Measurements from ENCODE around the gene ZNF785.
"Not testable (repeated sequence)": the region's sequence is repeated elsewhere in the genome, so short reads cannot be mapped to it uniquely, and the experiment has no call there.

ZNF785 gene

DNA sequence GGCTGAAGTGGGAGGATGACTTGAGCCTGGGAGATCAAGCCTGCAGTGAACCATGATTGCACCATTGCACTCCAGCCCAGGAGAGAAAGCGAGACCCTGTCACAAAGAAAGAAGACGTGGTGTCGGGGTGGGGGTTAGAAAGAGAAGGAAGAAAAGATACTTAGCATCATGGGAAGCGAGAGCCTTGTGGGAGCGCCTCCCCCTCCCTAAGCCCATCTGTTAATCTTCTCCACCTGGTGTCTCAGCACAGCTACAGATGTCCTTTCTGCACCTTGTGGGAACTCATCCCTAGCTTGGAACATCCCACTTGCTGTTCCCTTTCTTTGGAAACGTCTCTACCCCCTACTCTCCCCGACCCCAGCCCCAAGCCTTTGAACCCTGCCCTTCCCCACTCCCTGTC is 20.0 kb downstream of the ZNF785 start:
- no peak for DNase-seq

DNA sequence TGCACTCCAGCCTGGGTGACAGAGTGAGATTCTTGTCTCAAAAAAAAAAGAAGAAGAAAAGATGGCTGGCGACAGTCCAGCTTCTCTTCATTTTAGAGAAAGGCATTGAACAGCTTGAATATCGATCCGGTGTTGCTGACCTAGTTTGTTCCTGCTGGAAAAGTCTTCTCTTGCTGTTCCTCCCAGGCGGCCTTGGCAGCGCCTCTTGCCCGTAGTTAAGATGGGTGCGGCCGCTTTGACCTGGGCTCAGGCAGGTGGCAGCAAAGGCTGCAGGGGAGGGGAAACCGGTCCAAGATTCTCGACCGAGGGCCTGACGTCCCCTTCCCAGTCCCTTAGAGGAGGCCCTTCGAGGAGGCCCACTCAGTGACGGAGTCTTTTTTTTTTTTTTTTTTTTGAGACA is 23.5 kb downstream of the ZNF785 start:
- DNase-seq = no peak

DNA sequence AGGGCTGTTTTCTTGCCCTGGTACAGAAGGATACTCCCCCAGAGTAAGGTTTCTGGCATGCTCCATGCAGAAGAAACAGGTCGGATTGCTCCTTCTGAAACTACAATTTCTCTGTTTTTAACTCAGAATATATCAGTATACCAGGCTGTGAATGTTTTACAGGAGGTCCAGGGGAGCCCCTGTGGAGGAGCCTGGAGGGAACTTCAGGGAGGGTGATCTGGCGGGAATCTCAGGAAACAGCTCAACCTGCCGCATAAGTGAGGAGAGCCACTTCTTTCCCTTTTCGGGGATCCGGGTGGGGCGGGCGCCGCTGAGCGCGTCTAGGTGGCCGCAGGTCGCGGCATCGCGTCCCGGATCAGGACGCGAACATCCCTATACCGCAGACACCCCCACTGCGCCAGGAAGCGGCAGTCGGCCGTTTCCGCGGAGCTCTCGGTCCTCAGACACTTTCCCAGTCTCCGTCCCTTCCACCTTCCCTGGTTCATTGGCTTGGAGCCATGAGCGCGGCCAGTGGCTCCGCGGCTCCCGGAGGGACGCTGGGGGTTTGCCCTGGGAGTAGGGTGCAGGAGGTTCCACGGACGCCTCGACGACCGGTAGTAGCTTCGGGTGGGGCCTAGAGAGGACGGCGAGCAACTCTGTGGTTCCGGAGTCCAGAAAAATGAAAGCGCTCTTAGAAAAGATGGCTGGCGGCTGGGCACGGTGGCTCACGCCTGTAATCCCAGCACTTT is 24.2 kb downstream of the ZNF785 start:
- no peak for DNase-seq

DNA sequence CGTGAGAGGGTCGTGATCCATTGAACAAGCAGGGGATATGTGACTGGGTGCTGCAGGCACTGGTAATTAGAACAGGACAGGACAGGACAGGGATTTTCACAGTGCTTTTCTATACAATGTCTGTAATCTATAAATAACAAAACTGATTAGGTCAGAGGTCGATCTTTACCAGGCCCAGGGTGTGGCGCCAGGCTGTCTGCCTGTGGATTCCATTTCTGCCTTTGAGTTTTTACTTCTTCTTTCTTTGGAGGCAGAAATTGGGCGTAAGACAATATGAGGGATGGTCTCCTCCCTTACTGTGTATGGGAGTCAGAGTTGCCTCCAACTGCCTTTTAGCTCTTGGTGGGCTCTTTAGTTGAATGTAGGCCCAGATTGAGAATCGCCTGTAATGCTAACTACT is 25.8 kb downstream of the ZNF785 start:
- DNase-seq = no peak

DNA sequence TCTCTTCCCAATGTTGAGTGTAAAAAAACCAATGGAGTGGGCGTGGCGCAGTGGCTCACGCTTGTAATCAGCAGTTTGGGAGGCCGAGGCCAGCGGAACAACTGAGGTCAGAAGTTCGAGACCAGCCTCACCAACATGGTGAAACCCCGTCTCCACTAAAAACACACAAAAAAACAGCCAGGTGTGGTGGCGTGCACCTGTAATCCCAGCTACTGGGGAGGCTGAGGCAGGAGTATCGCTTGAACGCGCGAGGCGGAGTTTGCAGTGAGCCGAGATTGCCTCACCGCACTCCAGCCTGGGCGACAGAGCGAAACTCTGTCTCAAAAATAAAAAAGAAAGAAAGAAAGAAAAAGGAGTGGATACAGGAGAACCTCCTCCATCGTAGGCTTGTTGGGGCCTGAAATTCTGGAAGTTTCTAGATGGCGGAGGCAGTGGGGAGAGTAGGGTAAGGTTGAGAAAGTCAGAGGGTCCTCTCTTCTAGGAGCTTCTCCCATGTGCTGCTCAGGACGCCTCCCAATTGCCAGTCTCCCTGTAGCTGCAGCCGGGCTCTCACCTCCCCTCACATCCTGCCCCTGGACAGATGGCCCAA is 26.6 kb downstream of the ZNF785 start:
- no peak for DNase-seq

DNA sequence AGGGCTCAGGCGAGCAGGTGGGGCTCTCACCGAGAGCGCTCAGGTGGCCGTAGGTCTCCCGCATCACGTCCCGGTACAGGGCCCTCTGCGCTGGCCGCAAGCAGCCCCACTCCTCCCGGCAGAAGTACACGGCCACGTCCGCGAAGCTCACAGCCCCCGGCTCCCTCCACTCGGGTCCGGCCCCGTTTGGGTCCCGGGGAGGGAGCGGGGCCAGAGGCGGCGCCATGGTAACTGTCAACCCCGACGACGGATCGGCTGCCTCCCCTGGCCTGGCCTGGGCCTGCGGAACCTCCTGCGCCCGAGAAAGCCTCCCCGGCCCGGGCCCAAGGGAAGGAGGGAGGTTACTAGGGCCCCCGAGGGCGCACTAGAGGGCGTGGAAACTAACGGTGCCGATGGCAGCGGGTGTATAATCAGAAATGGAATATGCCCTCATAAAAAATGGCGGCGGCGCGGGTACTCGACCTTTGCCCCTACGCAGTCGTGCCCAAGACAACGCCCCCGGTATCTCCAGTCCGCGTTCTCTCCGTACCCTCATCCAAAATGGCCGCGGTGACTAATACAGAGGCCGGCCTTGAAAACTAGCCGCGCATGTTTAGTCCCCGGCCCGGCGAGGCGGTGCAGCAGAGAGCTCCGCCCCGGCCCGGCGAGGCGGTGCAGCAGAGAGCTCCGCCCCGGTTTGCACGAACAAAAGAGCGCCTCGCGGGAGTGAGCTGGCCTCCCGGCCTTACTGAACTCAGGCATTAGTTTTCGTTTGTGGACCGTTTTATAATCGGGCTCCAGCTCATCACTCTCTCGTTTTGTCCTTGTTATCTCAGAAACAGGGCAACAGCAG is 27.3 kb downstream of the ZNF785 start, which contains the start of gene ZNF764:
TSS of gene ZNF764 (minus strand) at position 418 of the 832 bp plus-strand sequence. CDS start at position 226, 192 bp downstream.
- peak; percentile 97 for DNase-seq

DNA sequence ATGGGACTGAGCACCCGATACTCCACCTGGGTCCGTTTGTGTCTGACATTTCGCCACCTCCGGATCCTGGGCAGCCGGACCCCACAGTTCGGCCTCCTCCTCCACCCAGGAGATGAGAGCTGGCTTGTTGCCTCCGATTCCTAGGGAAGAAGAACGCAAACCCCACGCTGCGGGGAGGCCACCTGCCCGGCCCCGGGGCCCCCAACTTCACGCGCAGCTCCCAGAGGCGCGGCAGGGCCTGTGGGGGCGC is 27.9 kb downstream of the ZNF785 start:
- DNase-seq = no peak

DNA sequence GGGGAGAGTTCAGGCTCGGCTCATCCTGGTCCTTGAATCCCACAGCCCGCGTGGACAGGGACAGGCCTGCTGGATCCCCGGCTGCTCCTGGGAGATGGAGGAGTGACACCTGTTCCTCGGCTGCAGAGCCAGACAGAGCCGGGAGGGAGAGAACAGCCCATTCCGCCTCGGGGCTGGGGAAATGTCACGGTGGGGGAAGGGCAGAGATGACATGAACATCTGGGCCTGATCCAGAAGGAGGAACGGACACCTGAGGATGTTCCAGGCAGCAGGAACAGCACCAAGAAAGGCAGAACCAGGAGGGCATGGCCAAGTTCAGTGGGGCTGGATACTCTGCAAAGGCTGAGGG is 29.4 kb downstream of the ZNF785 start:
- no peak for DNase-seq

DNA sequence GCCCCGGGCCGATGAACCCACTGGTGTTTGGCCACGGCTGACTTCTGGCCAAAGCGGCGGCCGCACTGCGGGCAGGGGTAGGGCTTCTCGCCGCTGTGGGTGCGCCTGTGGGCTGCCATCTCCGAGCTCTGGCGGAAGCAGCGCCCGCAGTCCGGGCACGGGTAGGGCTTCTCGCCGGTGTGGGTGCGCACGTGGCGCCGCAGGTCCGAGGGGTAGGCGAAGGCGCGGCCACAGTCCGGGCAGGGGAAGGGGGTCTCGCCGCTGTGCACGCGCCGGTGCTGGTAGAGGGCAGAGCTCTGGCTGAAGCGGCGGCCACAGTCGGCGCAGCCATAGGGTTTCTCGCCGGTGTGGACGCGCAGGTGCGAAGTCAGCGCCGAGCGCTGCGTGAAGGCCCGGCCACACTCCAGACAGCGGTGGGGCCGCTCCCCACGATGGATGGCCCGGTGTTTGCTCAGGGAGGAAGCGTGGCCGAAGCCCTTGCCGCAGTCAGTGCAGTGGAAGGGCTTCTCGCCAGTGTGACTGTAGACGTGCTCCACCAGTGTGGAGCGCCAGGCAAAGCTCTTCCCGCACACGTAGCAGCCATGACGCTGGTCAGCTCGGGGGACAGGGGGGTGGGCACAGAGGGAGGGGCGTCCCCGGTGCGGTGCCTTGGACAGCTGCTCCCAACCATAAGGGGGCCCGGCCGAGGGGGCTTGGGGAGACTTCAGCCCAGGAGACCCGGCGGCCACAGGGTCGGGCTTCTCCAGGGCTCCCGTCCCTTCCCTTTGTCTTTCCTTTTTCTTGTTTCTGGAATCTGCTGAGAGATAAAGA is 30.0 kb downstream of the ZNF785 start:
- no peak for DNase-seq

DNA sequence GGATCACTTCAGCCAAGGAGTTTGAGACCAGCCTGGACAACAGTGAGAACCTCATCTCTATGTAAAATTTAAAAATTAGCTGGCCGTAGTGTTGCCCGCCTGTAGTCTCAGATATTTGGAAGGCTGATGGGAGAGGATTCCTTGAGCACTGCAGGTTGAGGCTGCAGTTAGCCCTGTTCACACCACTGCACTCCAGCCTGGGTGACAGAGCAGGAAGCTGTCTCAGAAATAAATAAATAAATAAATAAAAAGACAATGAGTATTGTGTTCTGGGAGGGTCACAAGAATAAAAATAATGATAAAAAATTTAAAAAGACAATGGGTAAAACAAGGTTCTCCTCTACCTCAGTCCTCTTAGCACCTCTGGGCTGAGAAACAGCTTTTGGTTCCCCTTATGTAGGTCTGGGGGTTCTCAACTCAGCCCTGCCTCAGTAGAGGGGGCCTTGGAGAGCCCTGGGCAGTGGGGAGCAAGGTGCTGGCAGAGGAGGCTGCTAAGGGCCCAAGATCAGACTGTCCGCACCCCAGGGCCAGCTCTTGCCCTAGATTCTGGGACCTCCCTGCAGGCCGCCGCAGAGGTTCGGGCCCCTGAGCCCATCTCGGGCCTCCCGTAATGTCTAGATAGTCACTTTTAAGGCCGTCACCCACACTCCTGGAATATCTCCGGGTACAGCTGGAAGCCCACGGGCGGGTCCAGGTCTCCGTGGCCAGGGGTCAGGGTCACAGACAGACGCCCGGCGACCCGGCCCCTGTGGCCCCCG is 30.8 kb downstream of the ZNF785 start:
- no peak for DNase-seq

DNA sequence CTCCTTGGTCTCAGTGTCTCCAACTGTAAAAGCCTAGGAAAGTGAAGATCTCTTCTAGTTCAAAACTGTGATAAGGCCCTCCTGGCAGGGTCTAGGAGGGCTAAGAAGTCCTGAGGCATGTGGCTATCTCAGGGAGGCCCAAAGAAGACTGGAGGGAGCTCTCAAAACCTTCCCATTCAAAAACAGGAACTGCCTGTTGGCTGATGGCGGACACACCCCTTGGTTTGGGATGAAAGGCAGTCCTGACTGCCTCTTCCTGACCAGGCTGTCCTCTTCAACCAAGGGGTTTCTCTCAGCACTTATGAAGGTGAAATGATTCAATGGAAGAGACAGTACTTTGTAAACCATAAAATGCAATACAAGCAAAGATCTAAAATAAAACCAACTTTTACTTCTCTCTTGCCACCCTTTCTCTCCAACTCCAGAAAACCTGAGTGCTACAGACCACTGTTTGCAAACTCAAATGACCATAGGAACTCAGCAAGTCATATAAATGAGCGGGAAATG is 32.1 kb downstream of the ZNF785 start:
- no peak for DNase-seq

DNA sequence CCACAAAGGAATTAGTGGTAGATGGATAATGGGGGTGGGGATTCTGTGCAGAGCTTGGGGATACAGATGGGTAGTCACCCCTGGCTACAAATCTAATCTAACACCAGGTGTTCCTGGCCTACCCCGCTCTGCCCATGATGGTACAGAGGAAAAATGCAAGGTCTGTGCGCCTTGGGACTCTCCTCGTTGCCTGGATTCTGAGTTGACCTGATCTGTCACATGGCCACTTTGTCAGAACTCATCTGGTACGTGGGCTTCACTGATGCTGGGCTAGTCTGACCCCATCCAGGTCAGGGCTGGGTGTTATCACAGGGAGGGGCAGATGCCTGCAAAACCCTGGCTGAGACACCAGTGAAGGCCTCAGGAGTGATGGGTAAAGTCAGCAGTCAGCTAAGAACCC is 32.5 kb downstream of the ZNF785 start:
- DNase-seq = no peak

DNA sequence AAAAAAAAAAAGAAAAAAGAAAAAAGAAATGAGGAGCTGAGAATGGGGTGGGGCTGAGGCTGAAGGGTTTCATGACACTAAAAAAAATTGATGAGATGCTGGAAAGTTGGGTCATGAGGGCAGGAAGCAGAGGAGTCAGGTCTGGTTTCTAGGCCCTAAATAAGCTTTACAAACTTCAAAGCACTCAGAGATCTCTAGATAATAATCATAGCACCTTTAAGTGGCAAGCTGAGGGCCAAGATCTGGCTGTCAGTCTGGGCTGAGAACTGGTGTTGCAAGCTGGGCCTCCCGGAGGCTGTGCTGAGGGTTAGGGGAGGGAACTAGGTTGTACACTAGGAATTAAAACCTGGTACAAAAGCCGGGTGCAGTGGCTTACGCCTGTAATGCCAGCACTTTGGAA is 33.7 kb downstream of the ZNF785 start:
- DNase-seq = no peak

DNA sequence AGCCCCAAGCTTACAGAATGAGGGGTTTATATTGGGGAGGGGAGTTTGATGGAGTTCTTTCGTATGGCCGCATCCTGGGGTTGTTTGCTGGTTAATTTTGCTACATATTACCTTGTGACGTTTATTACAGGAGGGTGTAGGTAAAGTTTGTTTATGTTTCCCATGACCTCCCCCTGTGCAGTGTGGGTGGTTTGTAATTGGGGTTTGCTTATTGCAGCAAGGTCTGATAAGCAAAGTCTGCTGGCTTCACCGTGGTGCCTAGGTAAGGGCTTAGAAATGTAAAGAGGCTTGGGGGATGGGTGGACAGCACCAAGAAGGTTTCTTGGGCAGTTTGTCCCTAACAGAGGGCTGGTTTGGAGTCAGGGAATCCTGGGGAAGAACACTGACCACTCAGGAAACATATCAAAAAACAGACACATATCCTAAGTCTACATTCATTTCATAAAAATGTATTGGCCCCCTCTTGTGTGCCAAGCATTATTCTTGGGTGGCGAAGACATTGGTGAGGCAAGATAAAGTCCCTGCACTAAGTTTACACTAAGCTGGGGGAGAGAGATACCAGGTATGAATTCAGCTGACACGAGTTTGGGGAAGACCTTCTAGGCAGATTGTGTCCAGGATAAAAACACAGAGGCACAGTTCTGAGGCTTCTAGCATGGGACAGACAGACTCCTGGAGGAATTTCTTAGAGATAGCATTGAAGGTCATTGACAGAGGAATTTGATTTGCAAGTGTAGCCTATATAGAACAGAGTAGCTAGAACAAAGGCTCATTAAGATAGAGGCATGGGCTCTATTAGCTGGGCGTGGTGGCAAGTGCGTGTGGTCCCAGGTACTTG is 36.9 kb downstream of the ZNF785 start:
- DNase-seq = no peak

DNA sequence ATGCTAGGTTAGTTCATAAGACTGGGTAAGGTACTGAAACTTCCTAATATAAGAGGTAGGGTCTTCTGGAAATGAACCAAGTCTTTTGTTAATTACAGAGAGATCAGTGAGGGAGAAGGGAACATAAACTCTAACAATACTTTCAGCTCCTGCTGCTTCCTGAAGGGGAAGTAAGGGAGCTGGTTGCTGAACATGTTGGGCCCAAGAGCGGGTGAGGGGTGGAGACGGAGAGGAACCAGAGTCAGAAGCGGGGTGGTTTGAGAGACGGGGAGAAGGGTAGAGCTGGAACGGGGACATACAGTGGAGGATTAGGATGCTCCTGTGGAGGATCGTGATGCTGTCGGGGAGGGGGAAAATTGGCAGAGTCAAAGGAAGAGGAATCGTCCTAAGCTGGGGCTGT is 39.4 kb downstream of the ZNF785 start:
- DNase-seq = no peak

DNA sequence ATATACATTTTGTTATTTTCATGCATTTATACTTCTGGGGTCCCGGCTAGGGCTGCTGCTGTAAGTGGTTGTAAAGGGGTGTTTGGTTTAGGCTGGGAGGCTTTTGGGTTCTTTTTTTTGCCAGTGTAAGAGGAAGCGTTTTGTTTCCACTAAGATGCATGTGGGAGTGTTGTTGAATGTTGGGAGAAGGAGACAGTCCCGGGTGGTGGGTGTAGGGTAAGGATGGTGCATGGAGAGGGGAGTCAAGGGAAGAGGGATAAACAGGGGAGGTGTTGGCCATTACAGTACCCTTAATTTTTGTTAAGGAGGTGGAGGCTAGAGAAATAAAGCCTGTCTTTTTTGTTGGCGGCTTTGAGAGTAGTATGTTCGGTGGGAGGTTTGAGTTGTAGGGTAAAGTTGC is 42.4 kb downstream of the ZNF785 start:
- DNase-seq = no peak

DNA sequence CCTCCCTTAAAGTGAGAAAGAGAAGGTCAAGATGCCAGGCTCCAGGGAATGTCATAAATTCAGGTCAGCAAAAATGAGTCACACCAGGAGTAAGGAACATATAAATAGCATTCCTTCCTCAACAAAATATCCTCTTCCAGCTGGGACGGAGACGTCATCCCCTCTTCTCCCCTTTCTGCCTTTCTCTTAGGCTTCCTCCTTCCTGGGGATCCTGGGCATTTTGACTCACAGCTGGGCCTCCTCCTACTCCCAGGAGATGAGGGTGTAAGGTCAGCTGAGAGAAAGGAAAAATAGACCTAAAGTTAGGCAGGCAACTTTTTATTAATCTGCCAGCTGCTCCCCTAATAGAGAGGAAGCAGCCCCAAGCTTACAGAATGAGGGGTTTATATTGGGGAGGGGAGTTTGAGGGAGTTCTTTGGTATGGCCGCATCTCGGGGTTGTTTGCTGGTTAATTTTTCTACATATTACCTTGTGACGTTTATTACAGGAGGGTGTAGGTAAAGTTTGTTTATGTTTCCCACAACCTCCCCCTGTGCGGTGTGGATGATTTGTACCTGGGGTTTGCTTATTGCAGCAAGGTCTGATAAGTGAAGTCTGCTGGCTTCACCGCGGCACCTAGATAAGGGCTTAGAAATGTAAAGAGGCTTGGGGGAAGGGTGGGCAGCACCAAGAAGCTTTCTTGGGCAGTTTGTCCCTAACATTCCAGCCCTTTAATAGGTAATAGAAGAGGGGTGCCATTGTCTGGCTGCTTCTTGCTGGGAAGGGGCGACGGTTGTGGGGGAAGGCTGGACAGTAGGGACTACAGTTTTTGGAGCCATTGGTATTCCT is 43.8 kb downstream of the ZNF785 start:
- no peak for DNase-seq

DNA sequence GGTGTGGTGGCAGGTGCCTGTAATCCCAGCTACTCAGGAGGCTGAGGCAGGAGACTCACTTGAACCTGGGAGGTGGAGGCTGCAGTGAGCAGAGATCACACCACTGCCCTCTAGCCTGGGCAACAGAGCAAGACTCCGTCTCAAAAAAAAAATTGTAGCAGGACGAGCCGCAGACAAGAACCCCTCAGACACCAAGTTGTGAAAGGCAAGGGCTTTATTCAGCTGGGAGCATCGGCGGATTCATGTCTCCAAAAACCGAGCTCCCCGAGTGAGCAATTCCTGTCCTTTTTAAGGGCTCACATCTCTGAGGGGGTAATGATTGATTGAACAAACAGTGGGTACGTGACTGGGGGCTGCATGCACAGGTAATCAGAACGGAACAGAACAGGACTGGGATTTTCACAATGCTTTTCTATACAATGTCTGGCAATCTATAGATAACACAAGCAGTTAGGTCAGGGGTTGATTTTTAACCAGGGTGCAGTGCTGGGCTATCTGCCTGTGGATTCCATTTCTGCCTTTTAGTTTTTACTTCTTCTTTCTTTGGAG is 44.5 kb downstream of the ZNF785 start:
- not testable (repeated sequence) for DNase-seq

DNA sequence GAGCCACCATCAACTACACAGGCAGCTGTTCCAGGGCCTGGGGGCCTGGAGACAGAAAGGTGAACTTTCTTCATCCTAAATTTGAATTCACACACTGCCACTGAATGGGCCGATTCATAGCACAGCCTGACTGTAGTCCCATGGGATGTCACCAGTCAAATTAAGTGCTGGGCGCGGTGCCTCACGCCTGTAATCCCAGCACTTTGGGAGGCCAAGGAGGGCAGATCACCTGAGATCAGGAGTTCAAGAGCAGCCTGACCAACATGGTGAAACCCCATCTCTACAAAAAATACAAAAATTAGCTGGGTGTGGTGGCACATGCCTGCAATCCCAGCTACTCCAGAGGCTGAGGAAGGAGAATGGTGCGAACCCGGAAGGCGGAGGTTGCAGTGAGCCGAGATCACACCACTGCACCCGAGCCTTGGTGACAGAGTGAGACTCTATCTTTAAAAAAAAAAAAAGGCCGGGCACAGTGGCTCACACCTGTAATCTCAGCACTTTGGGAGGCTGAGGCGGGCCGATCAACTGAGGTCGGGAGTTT is 45.4 kb downstream of the ZNF785 start:
- DNase-seq = not testable (repeated sequence)
